Stimulated activated CD8-positive, alpha-beta memory T cell treated with anti-CD3 and anti-CD28 coated beads, Interleukin-4, amount 100 ng/mL, for 1 hour (primary cell): Measurements from ENCODE around the gene FERMT3.
A peak's percentile ranks its signal among the peaks of the same experiment; 100 is the strongest.

Experiments used
- DNase-seq, 2 donors: peaks; one replicate each; pipeline ENCODE4 v3.0.0-alpha.2; 2020; ENCODE audit warnings: low read depth in 2 of 2, low spot score in 1 of 2

FERMT3 gene

GRCh38 chr11:64219354-64219684 lies 12.8 kb downstream of the FERMT3 start:
- no peak for DNase-seq

DNA sequence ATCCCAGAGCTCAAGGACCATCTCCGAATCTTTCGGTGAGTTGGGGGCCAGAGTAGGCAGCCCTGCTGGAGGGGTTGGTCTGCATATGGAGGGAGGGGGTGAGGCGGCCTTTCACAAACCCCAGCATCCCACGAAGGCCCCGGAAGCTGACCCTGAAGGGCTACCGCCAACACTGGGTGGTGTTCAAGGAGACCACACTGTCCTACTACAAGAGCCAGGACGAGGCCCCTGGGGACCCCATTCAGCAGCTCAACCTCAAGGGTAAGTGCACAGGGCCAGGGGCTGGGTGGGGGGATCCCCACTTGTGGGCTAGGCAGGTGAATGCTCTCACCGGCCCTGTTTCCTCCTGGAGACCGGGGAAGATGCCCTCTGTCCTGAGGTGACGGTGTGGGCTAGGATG lies 13.2 kb downstream of the FERMT3 start:
- no peak for DNase-seq

- DNase-seq = no peak
Measured at GRCh38 chr11:64220271-64220670, 13.8 kb downstream of the FERMT3 start.

- no peak for DNase-seq
Measured at GRCh38 chr11:64220798-64221197, 14.3 kb downstream of the FERMT3 start.

GRCh38 chr11:64222651-64223000 lies 16.1 kb downstream of the FERMT3 start:
- no peak for DNase-seq

GRCh38 chr11:64223001-64223651 lies 16.6 kb downstream of the FERMT3 start:
- DNase-seq = no peak

DNA sequence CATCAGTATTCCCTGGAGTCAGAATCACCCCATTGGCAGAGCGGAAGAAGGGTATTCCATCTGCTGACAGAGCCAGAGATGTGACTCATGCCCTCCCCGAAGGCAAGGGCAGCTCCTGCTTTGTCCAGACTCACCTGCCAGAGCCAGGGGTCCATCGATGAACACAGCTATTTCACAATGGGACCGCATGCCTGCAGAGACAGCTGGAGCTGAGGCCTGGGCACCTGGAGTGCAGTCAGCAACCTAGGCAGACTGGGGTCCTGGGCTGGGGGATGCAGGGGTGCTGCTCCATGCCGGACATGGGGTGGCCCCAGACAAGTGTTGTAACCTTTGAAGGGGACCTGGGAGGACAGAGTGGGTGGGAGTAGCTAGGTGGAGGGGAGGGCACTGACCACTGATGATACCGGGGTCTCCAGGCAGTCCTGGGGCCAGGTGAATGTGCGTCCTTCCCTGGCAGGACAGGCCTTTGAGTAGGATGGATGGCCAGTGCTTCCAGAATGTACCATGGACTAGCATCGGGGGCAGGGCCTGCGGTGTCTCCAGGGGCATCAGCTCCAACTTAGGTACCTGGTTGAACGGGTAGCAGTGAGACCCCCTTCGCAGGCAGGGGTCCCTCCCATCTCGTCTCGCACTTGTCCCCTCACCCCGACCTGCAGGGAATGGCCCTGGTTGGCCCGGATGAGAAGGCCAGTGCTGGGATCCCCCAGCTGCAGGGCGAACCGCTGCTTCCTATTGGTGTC lies 17.8 kb downstream of the FERMT3 start:
- no peak for DNase-seq

DNA sequence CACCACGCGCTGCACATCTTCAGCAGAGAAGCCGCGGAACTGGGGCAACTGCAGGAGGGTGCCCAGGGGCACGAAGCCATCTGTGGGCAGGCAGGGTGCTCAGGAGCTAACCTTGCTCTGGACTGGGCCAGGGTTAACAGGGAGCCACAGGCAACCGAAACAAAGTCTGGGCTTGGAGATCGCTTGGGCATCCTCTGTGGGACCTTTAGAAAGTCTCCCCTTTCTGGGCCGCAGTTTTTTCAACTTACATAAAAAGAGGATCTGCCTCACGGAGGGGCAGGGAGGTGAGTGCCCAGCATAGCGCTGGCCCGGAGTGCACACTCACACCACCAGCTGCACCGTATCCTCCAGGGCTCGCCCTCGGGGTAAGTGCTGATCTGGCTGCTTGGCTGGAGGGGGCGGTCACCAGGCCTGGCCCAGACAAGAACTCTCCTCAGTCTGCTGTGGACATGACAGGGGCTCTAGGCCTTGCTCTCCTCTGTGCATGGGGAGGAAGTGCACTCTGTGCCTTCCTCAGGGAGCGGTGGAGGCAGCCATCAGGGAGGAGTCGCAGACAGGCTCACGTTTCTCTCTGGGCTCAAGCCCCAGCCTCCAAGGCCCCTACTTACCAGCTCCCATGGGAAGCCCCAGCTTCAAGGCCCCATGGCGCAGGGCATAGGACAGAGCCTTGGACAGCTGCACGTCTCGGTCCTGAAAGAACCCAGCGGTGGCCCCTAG lies 18.5 kb downstream of the FERMT3 start:
- no peak for DNase-seq

DNA sequence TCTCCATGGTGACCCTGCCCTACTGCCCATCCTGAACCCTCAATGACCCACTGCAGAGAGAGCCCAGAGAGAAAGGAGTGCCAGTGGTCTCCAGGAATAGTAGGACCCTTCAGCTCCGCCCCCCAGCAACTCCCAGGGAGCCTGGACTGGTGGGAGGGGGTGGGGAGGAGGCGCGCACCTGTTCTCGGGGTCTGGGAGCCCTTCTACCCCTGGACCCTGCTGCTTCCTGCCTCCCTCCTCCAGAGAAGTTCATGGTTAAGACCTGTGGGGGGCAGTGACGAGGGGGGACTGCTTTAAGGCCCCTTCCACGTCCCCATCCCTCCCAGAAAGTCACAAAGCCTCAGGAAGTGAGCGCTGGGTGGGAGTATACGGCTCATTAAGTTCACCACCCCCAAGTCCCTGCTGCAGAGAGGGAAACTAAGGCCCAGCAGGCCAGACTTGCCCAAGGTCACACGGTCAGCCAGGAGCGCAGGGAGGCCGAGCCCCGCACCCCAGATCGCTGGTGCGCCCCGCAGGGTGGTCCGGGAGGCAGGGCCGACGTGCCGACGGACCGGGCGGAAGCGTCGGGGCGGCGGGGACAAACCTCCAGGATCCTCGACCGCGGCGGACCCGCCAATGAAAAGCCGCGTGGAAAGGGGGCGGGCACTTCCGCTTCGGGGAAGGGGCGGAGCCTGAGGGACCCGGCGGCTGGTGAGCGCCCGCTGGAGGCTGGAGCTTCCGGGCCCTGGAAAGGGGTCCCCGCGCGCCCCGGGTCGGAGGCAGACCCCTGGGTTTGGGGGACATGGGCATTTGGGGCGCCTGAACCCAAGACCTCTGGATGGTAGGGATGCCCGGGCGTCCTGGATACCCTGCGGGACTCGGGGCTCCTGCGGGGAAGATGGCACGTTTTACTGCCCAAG lies 19.3 kb downstream of the FERMT3 start, which contains the start of the genes NUDT22 and TRPT1:
Gene NUDT22, plus strand, starts transcription at position 667 of the 899 bp plus-strand sequence. CDS start 379 bp downstream, outside the sequence.
Gene TRPT1, minus strand, starts transcription at position 579 of the 899 bp plus-strand sequence. Its CDS starts 326 bp downstream, at position 253.
- peak; percentile 86 to 87 for DNase-seq

DNA sequence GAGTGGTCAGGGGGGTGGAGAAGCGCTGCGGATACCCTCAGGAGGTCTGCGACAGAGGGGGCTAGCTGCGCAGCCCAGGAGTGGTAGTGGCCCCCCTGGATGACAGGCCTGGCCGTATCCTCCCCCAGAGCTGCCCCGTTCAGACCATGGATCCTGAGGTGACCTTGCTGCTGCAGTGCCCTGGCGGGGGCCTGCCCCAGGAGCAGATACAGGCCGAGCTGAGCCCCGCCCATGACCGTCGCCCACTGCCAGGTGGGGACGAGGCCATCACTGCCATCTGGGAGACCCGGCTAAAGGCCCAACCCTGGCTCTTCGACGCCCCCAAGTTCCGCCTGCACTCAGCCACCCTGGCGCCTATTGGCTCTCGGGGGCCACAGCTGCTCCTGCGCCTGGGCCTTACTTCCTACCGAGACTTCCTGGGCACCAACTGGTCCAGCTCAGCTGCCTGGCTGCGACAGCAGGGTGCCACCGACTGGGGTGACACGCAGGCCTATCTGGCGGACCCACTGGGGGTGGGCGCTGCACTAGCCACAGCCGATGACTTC lies 20.1 kb downstream of the FERMT3 start:
- DNase-seq = no peak

GRCh38 chr11:64227405-64227956 lies 21.0 kb downstream of the FERMT3 start:
- no peak for DNase-seq

GRCh38 chr11:64229090-64229743 lies 22.7 kb downstream of the FERMT3 start:
- DNase-seq = no peak

- DNase-seq = no peak
Measured at GRCh38 chr11:64229744-64230170, 23.2 kb downstream of the FERMT3 start.

- DNase-seq = peak; percentile 73 to 79
Measured at GRCh38 chr11:64230171-64230984, 23.9 kb downstream of the FERMT3 start, which contains the start of gene DNAJC4. DNAJC4 (plus strand) TSS chr11:64230548; CDS start chr11:64230855, 307 bp downstream.

DNA sequence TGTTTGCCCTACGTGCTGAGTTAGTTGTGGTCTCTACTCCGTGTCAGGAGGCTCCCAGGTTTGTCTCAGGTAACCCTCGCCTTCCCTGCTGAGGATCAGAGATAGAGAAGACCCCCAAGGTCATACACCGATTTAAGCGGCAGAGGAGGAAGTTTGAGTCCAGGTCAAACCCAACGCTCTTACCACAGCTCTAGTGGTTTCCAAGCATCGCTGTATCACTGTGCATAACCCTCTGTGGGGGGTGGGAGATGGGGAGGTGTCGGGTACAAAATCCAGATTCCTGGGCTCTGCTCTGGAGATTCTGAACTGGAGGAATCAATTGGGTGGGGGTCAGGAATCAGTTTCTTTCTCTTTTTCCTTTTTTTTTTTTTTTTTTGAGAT lies 24.5 kb downstream of the FERMT3 start:
- DNase-seq = no peak

GRCh38 chr11:64231546-64231945 lies 25.0 kb downstream of the FERMT3 start:
- no peak for DNase-seq

- DNase-seq = no peak
Measured at GRCh38 chr11:64232182-64232966, 25.9 kb downstream of the FERMT3 start.

GRCh38 chr11:64232967-64233315 lies 26.4 kb downstream of the FERMT3 start:
- DNase-seq = no peak
